Placental epithelial cell (primary cell): Measurements from ENCODE around the gene PRPF18. TPM values are rescaled to one million over a fixed set of nuclear protein-coding genes. Genes with fewer than 3 reads are reported as not detected.

Source experiments
- total RNA-seq: library from RNA; depleted of rRNA; stranded (reverse); fragments of >200 nt; gene quantifications from 2 replicates; pipeline ENCODE4 v1.2.3, GENCODE V29; 2012

Gene PRPF18
- 23.7 and 29.1 TPM in 2 replicates for total RNA-seq

GRCh38 chr10:13586676-13587355 is at the start of gene PRPF18:
Gene PRPF18, plus strand, starts transcription at chr10:13586965. Its CDS starts 122 bp downstream, at chr10:13587087.

Other genes with a start within 250 kb of the PRPF18 start
- gene SEPHS1, start 238.7 kb upstream of the PRPF18 start, total RNA-seq = 27.5 and 35.6 TPM in 2 replicates
- 9.5 and 10.6 TPM in 2 replicates for gene BEND7, start 58.0 kb upstream of the PRPF18 start, total RNA-seq